Thyroid gland (tissue), 4 donors: Measurements from ENCODE around the gene RNF111. TPM values are rescaled to one million over a fixed set of nuclear protein-coding genes. Genes with fewer than 3 reads are reported as not detected.

Source experiments
- DNase-seq, 2 donors: peaks; one replicate each; pipeline ENCODE4 v3.0.0-alpha.2; 2019
- H3K27ac ChIP-seq, 3 donors: fragments of 200-600 bp; sonication (generic); 1 replicate in 2 of 3; 2 replicates in 1 of 3; pipeline ENCODE4 v1.5.1; 2016 to 2019; ENCODE audit warnings: mild to moderate bottlenecking in 1 of 3, moderate library complexity in 1 of 3
- H3K27me3 ChIP-seq: fragments of 200-600 bp; sonication (generic); one replicate; pipeline ENCODE4 v1.5.1; 2019
- H3K36me3 ChIP-seq, 2 donors: fragments of 200-600 bp; sonication (generic); one replicate each; pipeline ENCODE4 v1.5.1; 2016 to 2019
- H3K4me1 ChIP-seq, 2 donors: fragments of 200-600 bp; sonication (generic); one replicate each; pipeline ENCODE4 v1.5.1; 2017 to 2019
- H3K4me3 ChIP-seq, 3 donors: fragments of 200-600 bp; sonication (generic); replicated peaks in 1 of 3; 1 replicate in 2 of 3; 2 replicates in 1 of 3; pipeline ENCODE4 v1.5.1; 2016; ENCODE audit warnings: mild to moderate bottlenecking in 1 of 3
- H3K9me3 ChIP-seq: fragments of 200-600 bp; sonication (generic); one replicate; pipeline ENCODE4 v1.5.1; 2017
- POLR2A ChIP-seq, 2 donors: fragments of 450-650 bp; IDR thresholded peaks; one replicate each; pipeline ENCODE4 v1.6.1; 2017; ENCODE audit warnings: antibody characterized with exemption in 2 of 2, mild to moderate bottlenecking in 2 of 2, moderate library complexity in 1 of 2
- WGBS, 2 donors: methylation state at CpG; one replicate each; pipeline ENCODE4 v1.1.5; 2017; 5-methylcytosine and 5-hydroxymethylcytosine counted together
- intact Hi-C: fragments of 100-400 bp; cut with DNase I; formaldehyde crosslinking; loops from one replicate; pipeline ENCODE4 v1.15.1; 2023
- total RNA-seq, 4 donors: library from RNA; depleted of rRNA; stranded (reverse); fragments of >200 nt; gene quantifications; one replicate each; pipeline ENCODE4 v1.2.3, GENCODE V29; 2016
- TF ChIP-seq, protein P1 (sequence below), 6 experiments: fragments of 200-600 bp in 3 of 6; fragments of 450-650 bp in 3 of 6; sonication (generic) in 3 of 6; IDR thresholded peaks; one replicate each; pipeline ENCODE4 v1.5.1; 2016 to 2019; ENCODE audit warnings: antibody characterized with exemption in 6 of 6, mild to moderate bottlenecking in 2 of 6, inconsistent platforms in 1 of 6, moderate library complexity in 1 of 6

The RNF111 gene
- total RNA-seq, 4 donors from 2014 or later, result 19.1 to 33.2 (median 27.4) TPM

DNA sequence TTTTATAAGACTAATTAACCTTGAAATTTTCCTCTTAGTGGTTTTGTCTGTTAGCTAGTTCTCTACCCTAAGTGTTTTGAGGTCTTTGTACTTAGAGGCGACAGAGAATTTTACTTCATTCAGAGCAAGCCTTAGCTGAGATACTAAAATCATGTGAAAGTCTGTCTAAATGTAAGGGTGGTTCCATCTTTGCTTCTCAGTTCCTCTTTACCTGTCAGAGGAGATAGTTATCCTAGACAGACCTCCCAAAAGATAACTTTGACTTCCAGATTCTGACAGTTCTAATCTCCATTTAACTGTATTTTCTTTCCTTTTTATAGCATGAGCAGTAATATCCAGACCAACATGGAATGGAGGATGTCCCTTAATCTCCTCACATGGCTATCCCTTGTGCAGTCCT is 34.7 kb downstream of the RNF111 start:
- H3K9me3 ChIP-seq, result no peaks in the 10 kb centered on the region
- H3K27me3 ChIP-seq, result no peaks in the 10 kb centered on the region
- no peaks in the 10 kb centered on the region for H3K4me1 ChIP-seq
- no peak for DNase-seq
- H3K27ac ChIP-seq, result no peak overlapping the region
- no peaks in the 10 kb centered on the region for H3K36me3 ChIP-seq
- TF ChIP-seq POLR2A (IDR thresholded peaks at IDR 0.05), result no peak
- TF ChIP-seq, protein P1, sequence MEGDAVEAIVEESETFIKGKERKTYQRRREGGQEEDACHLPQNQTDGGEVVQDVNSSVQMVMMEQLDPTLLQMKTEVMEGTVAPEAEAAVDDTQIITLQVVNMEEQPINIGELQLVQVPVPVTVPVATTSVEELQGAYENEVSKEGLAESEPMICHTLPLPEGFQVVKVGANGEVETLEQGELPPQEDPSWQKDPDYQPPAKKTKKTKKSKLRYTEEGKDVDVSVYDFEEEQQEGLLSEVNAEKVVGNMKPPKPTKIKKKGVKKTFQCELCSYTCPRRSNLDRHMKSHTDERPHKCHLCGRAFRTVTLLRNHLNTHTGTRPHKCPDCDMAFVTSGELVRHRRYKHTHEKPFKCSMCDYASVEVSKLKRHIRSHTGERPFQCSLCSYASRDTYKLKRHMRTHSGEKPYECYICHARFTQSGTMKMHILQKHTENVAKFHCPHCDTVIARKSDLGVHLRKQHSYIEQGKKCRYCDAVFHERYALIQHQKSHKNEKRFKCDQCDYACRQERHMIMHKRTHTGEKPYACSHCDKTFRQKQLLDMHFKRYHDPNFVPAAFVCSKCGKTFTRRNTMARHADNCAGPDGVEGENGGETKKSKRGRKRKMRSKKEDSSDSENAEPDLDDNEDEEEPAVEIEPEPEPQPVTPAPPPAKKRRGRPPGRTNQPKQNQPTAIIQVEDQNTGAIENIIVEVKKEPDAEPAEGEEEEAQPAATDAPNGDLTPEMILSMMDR (IDR thresholded peaks at IDR 0.05), result no peak
- 97 to 100% methylated on average over 1 of the region's 1 CpG for WGBS, 2 donors
- no peak overlapping the region for H3K4me3 ChIP-seq
- intact Hi-C loops, result no loop called here

DNA sequence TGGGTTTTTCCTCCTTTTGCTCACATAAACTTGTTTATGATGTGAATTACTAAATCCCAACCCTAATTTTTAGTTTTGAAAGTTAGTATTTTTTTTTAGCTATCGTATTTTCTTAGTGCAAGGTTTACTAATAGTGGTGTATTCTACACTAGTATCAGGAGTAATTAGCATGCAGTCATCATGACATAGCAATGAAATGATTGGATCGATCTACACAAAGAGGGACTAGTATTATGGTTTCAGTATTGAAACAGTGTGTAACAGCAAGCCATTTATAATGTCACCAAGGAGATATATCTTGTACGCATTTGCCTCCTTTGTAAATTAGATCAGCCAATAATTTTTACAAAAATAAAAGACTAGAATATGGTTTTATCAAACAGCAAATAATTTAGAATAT is 38.7 kb downstream of the RNF111 start:
- DNase-seq, result no peak
- Histone ChIP-seq H3K4me1 (no peaks in the 10 kb centered on the region), H3K36me3 (peaks cover 2 to 5% of the 10 kb centered on the region in 2 donors), H3K27ac (no peak overlapping the region), H3K27me3 (no peaks in the 10 kb centered on the region), H3K9me3 (no peaks in the 10 kb centered on the region), H3K4me3 (no peak overlapping the region)
- TF ChIP-seq POLR2A (IDR thresholded peaks at IDR 0.05), result no peak
- TF ChIP-seq, protein P1 (IDR thresholded peaks at IDR 0.05), result no peak
- WGBS, 2 donors, result 95 to 96% methylated on average over 3 of the region's 3 CpGs
- intact Hi-C loops, result no loop called here

DNA sequence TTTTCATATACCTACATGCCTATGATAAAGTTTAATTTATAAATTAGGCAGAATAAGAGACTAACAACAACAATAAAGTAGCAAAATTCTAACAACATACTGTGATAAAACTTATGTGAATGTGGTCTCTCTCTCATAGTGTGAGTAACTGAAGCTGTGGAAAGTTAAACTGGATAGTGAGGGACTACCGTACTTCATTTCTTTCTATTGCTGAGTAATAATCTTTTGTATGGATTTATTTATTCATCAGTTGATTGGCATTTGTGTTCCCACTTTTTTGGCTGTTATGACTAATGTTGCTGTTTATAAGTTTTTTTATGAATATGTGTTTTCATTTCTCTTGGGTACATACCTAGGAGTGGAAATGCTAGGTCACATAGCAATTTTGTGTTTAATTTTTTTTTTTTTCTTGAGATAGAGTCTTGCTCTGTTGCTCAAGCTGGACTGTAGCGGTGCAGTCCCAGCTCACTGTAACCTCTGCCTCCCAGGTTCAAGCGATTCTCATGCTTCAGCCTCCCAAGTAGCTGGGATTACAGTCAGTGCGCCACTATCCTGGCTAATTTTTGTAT is 41.0 kb downstream of the RNF111 start:
- Histone ChIP-seq H3K27ac (no peak overlapping the region), H3K4me3 (no peak overlapping the region), H3K36me3 (peaks cover 6 to 8% of the 10 kb centered on the region in 2 donors), H3K4me1 (peaks cover 0 to 5% of the 10 kb centered on the region in 2 donors), H3K27me3 (no peaks in the 10 kb centered on the region), H3K9me3 (no peaks in the 10 kb centered on the region)
- WGBS, 2 donors, result 97 to 99% methylated on average over 4 of the region's 4 CpGs
- intact Hi-C loops, result no loop called here
- no peak for DNase-seq
- TF ChIP-seq, protein P1 (IDR thresholded peaks at IDR 0.05), result no peak
- no peak for TF ChIP-seq POLR2A (IDR thresholded peaks at IDR 0.05)

DNA sequence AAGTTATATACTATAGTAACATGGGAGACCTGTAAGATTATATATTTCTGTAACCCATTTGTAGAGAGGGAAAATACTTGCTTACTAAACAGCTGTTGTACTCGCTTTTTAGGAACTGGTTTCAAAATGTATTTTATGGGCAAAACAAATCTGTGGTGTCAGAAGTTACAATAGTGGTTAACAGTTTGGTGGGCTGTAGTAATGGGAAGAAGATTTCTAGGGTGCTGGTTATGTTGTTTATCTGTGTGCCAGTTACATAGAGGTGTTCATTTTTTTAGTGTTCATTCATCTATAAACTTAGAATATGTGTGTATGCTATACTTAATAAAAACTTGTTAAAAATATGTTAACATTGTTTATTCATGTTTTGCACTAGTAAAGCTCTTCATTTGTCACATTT is 42.1 kb downstream of the RNF111 start:
- no peak for DNase-seq
- Histone ChIP-seq H3K36me3 (peaks cover 6 to 8% of the 10 kb centered on the region in 2 donors), H3K27me3 (no peaks in the 10 kb centered on the region), H3K27ac (no peak overlapping the region), H3K4me3 (no peak overlapping the region), H3K4me1 (peaks cover 0 to 5% of the 10 kb centered on the region in 2 donors), H3K9me3 (no peaks in the 10 kb centered on the region)
- no peak for TF ChIP-seq POLR2A (IDR thresholded peaks at IDR 0.05)
- TF ChIP-seq, protein P1 (IDR thresholded peaks at IDR 0.05), result no peak
- intact Hi-C loops, result no loop called here
- WGBS, 2 donors, result 85 to 91% methylated on average over 1 of the region's 1 CpG

DNA sequence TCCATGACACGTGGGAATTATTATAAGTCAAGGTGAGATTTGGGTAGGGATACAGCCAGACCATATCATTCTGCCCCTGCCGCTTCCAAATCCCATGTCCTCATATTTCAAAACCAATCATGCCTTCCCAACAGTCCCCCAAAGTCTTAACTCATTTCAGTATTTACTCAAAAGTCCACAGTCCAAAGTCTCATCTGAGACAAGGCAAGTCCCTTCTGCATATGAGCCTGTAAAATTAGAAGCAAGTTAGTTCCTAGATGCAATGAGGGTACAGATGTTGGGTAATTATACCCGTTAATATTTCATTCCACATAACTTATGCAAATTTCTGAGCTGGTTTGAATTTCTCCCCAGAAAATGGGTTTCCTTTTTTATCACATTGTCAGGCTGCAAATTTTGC is 47.7 kb downstream of the RNF111 start:
- Histone ChIP-seq H3K9me3 (no peaks in the 10 kb centered on the region), H3K36me3 (peaks cover 6 to 8% of the 10 kb centered on the region in 2 donors), H3K27ac (no peak overlapping the region), H3K27me3 (no peaks in the 10 kb centered on the region), H3K4me1 (peaks cover 0 to 5% of the 10 kb centered on the region in 2 donors), H3K4me3 (no peak overlapping the region)
- intact Hi-C loops, result no loop called here
- TF ChIP-seq, protein P1 (IDR thresholded peaks at IDR 0.05), result no peak
- TF ChIP-seq POLR2A (IDR thresholded peaks at IDR 0.05), result no peak
- WGBS, 2 donors, result 96 to 98% methylated on average over 3 of the region's 3 CpGs
- DNase-seq, result no peak
